SU-DHL-6 (cell line): ENCODE data around the gene SBNO2.

Experiments
- H2AFZ ChIP-seq: fragments of 200-600 bp; sonication (generic); 2 replicates; pipeline ENCODE4 v1.6.1; 2014; ENCODE audit warnings: low read depth, mild to moderate bottlenecking, moderate library complexity, mixed read lengths, antibody characterized with exemption, low read length; ENCODE audit not compliant: severe bottlenecking
- H3F3A ChIP-seq: fragments of 200-600 bp; shearing (Covaris generic); 2 replicates; pipeline ENCODE4 v1.6.0; 2016; ENCODE audit warnings: antibody characterized with exemption, mild to moderate bottlenecking; ENCODE audit not compliant: insufficient read depth
- H3K27ac ChIP-seq: fragments of 200-600 bp; sonication (generic); 2 replicates; pipeline ENCODE4 v1.5.1; 2016; ENCODE audit warnings: low read depth, mild to moderate bottlenecking, low read length, moderate library complexity, mixed read lengths
- H3K27me3 ChIP-seq: fragments of 200-600 bp; sonication (generic), shearing (Covaris generic); 2 replicates; pipeline ENCODE4 v1.6.0; 2014; ENCODE audit warnings: mild to moderate bottlenecking, low read length
- H3K36me3 ChIP-seq: fragments of 200-600 bp; sonication (generic); 2 replicates; pipeline ENCODE4 v1.6.1; 2014; ENCODE audit warnings: mild to moderate bottlenecking, low read length, mixed read lengths
- H3K4me2 ChIP-seq: fragments of 300-600, 200-600 bp; shearing (Covaris generic), sonication (generic); 2 replicates; pipeline ENCODE4 v1.6.0; 2014; ENCODE audit warnings: low read length, low read depth, mild to moderate bottlenecking; ENCODE audit not compliant: poor library complexity, severe bottlenecking
- H3K4me3 ChIP-seq: fragments of 200-600 bp; sonication (generic); 2 replicates; pipeline ENCODE4 v1.5.1; 2014; ENCODE audit warnings: antibody characterized with exemption, low read length, mild to moderate bottlenecking, mixed read lengths; ENCODE audit not compliant: insufficient read depth, poor library complexity, severe bottlenecking
- H3K79me2 ChIP-seq: fragments of 200-600 bp; sonication (generic); 2 replicates; pipeline ENCODE4 v1.6.1; 2014; ENCODE audit warnings: mild to moderate bottlenecking, low read length, moderate library complexity; ENCODE audit not compliant: insufficient read depth
- H3K9ac ChIP-seq: fragments of 200-600 bp; sonication (generic); 2 replicates; pipeline ENCODE4 v1.7.0; 2014; ENCODE audit warnings: mild to moderate bottlenecking, low read length
- H3K9me2 ChIP-seq: fragments of 200-600 bp; sonication (generic); replicated peaks from 2 replicates; pipeline ENCODE4 v1.6.1; 2014; ENCODE audit warnings: low read length; ENCODE audit not compliant: insufficient read depth
- H3K9me3 ChIP-seq: fragments of 200-600 bp; sonication (generic); 2 replicates; pipeline ENCODE4 v1.6.1; 2014; ENCODE audit warnings: low read length, mixed read lengths; ENCODE audit not compliant: insufficient read depth
- H4K20me1 ChIP-seq: fragments of 200-600 bp; sonication (generic); 2 replicates; pipeline ENCODE4 v1.6.1; 2014; ENCODE audit warnings: low read depth, mild to moderate bottlenecking, antibody characterized with exemption, low read length, moderate library complexity, mixed read lengths
- EZH2phosphoT487 ChIP-seq: fragments of 200-600 bp; sonication (generic), shearing (Covaris generic); conservative IDR thresholded peaks from 2 replicates; pipeline ENCODE4 v1.6.1; 2018; ENCODE audit warnings: mild to moderate bottlenecking, antibody characterized with exemption, low read length, moderate library complexity, mixed read lengths
- TF ChIP-seq, protein P1 (sequence below): fragments of 200-600 bp; sonication (generic); IDR thresholded peaks from one replicate; pipeline ENCODE4 v1.5.1; 2017; ENCODE audit warnings: antibody characterized with exemption, mild to moderate bottlenecking, low read length, moderate library complexity; ENCODE audit not compliant: insufficient read depth, poor library complexity, severe bottlenecking

The SBNO2 gene

GRCh38 chr19:1126984-1127760, 46.9 kb downstream of the SBNO2 start:
- Histone ChIP-seq H3K9ac (no peak overlapping the region), H3K9me3 (no peaks in the 10 kb centered on the region), H3K4me2 (no peak overlapping the region), H3K79me2 (no peaks in the 10 kb centered on the region), H3F3A (no peaks in the 10 kb centered on the region), H3K4me3 (no peak overlapping the region), H2AFZ (no peak overlapping the region), H3K9me2 (no peaks in the 10 kb centered on the region), H3K36me3 (no peaks in the 10 kb centered on the region), H3K27ac (no peak overlapping the region), H4K20me1 (no peaks in the 10 kb centered on the region), H3K27me3 (no peaks in the 10 kb centered on the region)
- TF ChIP-seq, protein P1, sequence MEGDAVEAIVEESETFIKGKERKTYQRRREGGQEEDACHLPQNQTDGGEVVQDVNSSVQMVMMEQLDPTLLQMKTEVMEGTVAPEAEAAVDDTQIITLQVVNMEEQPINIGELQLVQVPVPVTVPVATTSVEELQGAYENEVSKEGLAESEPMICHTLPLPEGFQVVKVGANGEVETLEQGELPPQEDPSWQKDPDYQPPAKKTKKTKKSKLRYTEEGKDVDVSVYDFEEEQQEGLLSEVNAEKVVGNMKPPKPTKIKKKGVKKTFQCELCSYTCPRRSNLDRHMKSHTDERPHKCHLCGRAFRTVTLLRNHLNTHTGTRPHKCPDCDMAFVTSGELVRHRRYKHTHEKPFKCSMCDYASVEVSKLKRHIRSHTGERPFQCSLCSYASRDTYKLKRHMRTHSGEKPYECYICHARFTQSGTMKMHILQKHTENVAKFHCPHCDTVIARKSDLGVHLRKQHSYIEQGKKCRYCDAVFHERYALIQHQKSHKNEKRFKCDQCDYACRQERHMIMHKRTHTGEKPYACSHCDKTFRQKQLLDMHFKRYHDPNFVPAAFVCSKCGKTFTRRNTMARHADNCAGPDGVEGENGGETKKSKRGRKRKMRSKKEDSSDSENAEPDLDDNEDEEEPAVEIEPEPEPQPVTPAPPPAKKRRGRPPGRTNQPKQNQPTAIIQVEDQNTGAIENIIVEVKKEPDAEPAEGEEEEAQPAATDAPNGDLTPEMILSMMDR: no peak
- no peak for TF ChIP-seq EZH2phosphoT487

- Histone ChIP-seq H4K20me1 (no peaks in the 10 kb centered on the region), H3K9me2 (no peaks in the 10 kb centered on the region), H3K27me3 (no peaks in the 10 kb centered on the region), H3K4me2 (no peak overlapping the region), H3K9me3 (no peaks in the 10 kb centered on the region), H3K9ac (no peak overlapping the region), H3K79me2 (no peaks in the 10 kb centered on the region), H3K4me3 (no peak overlapping the region), H3K36me3 (no peaks in the 10 kb centered on the region), H2AFZ (no peak overlapping the region), H3K27ac (no peak overlapping the region), H3F3A (no peaks in the 10 kb centered on the region)
- TF ChIP-seq EZH2phosphoT487: no peak
- TF ChIP-seq, protein P1: no peak
Measured at GRCh38 chr19:1125601-1126467, 48.2 kb downstream of the SBNO2 start.

DNA sequence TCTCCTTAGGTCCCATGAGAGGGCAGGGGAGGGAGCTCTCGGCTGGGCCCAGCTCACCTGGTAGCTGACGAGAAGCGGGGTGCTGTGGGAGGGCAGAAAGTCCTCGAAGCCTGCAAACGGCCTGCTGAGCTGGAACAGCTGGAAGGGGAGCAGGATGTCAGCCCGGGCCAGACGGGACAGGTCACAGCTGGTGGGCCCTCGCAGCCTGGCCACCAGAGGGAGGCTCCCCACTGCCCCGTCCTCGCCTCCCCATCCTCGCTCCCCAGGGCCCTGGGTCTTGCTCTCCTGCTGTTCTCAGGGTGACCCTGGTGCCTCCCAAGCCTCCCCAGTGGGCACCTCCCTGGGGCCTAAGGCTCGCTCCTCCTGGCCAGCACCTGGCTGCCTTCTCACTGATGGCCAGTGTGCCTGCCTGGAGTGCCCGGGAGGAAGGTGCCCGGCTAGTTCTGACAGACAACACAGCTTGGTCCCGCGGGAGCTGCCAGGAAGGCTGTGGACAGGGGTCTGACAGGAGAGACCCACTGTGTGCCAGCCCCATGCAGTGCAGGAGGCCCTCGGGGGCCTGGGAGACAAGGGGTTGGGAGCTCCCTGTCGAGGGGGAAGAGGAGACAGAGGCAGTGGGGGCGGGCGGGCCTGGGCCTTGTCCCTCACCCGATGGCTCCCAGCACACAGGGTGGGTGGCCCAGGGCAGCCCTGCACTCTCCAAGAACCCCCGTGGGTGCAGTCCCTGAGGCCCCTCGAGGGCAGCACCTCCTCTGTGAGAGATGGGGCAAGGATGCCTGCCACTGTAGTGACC, 50.0 kb downstream of the SBNO2 start:
- TF ChIP-seq, protein P1: no peak
- no peak for TF ChIP-seq EZH2phosphoT487
- Histone ChIP-seq H3K27me3 (no peaks in the 10 kb centered on the region), H3K9ac (no peak overlapping the region), H3K4me3 (no peak overlapping the region), H3K4me2 (no peak overlapping the region), H2AFZ (no peak overlapping the region), H3K79me2 (no peaks in the 10 kb centered on the region), H4K20me1 (no peaks in the 10 kb centered on the region), H3K9me2 (no peaks in the 10 kb centered on the region), H3K36me3 (no peaks in the 10 kb centered on the region), H3K27ac (no peak overlapping the region), H3F3A (no peaks in the 10 kb centered on the region), H3K9me3 (no peaks in the 10 kb centered on the region)
